CD4-positive, alpha-beta memory T cell (primary cell): ENCODE data around the gene SFMBT2. TPM values are rescaled to one million over a fixed set of nuclear protein-coding genes. Genes with fewer than 3 reads are reported as not detected.

ENCODE experiments used
- CTCF ChIA-PET: fragments of 350-600 bp; sonication (Branson Sonifier 250); formaldehyde crosslinking; loops from one replicate; lab custom pipeline; 2021; ENCODE audit warnings: inconsistent platforms; ENCODE audit not compliant: partially characterized antibody; lab: Charles Lee
- POLR2A ChIA-PET: fragments of 350-600 bp; sonication (Branson Sonifier 250); formaldehyde crosslinking; loops from one replicate; lab custom pipeline; 2021; ENCODE audit not compliant: partially characterized antibody; lab: Charles Lee
- DNase-seq, 5 donors: peaks; one replicate each; pipeline versions ENCODE4 v3.0.0 to v3.0.0-alpha.2; 2020 to 2022; ENCODE audit warnings: mixed read lengths in 1 of 5
- H3K27ac ChIP-seq: one replicate; pipeline ENCODE4 v1.7.0; 2013; ENCODE audit warnings: low read depth, low read length
- H3K27me3 ChIP-seq: 2 replicates; pipeline ENCODE4 v1.7.0; 2013; ENCODE audit warnings: mild to moderate bottlenecking, low read length, moderate library complexity; ENCODE audit not compliant: insufficient read depth
- H3K36me3 ChIP-seq: 2 replicates; pipeline ENCODE4 v1.7.0; 2013; ENCODE audit warnings: mild to moderate bottlenecking, low read length, moderate library complexity; ENCODE audit not compliant: insufficient read depth
- H3K4me1 ChIP-seq: 2 replicates; pipeline ENCODE4 v1.7.0; 2013; ENCODE audit warnings: mild to moderate bottlenecking, low read length, moderate library complexity; ENCODE audit not compliant: insufficient read depth
- H3K4me3 ChIP-seq, 2 donors: one replicate each; pipeline ENCODE4 v1.7.0; 2013; ENCODE audit warnings: low read length in 2 of 2, mild to moderate bottlenecking in 1 of 2
- H3K9me3 ChIP-seq, 2 donors: one replicate each; pipeline ENCODE4 v1.7.0; 2013; ENCODE audit warnings: low read length in 2 of 2, control low read depth in 1 of 2; ENCODE audit not compliant: control insufficient read depth in 1 of 2
- H3K27ac Mint-ChIP-seq, 7 donors: one replicate each; pipeline ENCODE4 v1.8.0; 2020 to 2021; ENCODE audit warnings: mixed read lengths in 7 of 7, mild to moderate bottlenecking in 6 of 7, inconsistent platforms in 3 of 7, moderate library complexity in 3 of 7
- H3K27me3 Mint-ChIP-seq, 2 donors: one replicate each; pipeline ENCODE4 v1.8.0; 2020 to 2021; ENCODE audit warnings: mixed read lengths in 2 of 2
- H3K36me3 Mint-ChIP-seq, 2 donors: one replicate each; pipeline ENCODE4 v1.8.0; 2020 to 2021; ENCODE audit warnings: mixed read lengths in 2 of 2, inconsistent platforms in 1 of 2, mild to moderate bottlenecking in 1 of 2
- H3K4me1 Mint-ChIP-seq, 4 donors: one replicate each; pipeline ENCODE4 v1.8.0; 2020 to 2021; ENCODE audit warnings: mixed read lengths in 4 of 4, mild to moderate bottlenecking in 1 of 4
- H3K4me3 Mint-ChIP-seq, 8 donors: one replicate each; pipeline ENCODE4 v1.8.0; 2020 to 2021; ENCODE audit warnings: mixed read lengths in 8 of 8, mild to moderate bottlenecking in 7 of 8, moderate library complexity in 6 of 8, inconsistent platforms in 3 of 8
- H3K9me3 Mint-ChIP-seq, 8 donors: one replicate each; pipeline ENCODE4 v1.8.0; 2020 to 2021; ENCODE audit warnings: mixed read lengths in 8 of 8, mild to moderate bottlenecking in 5 of 8, inconsistent platforms in 3 of 8, moderate library complexity in 1 of 8
- intact Hi-C: fragments of 100-400 bp; cut with micrococcal nuclease; formaldehyde crosslinking; loops from one replicate; pipeline ENCODE4 v1.15.1; 2023
- polyA plus RNA-seq, 2 donors: library from polyadenylated mRNA; unstranded; fragments of 300-500 nt; fragmentation: Illumina TruSeq; gene quantifications; one replicate each; pipeline ENCODE4 v1.2.3, GENCODE V29; 2021
- total RNA-seq, 2 experiments: library from RNA; stranded (reverse); gene quantifications; one replicate each; pipeline ENCODE4 v1.2.3, GENCODE V29; 2021

SFMBT2 gene
- total and polyA plus RNA-seq, 4 experiments from 2014 or later = 1.7 to 22.3 (median 11.7) TPM

- DNase-seq = no peak
- H3K4me3 ChIP-seq = no peak overlapping the region
- H3K27me3 ChIP-seq = no peaks in the 10 kb centered on the region
- peaks cover 0 to 1% (median 0%) of the 10 kb centered on the region in 4 donors for H3K4me1 Mint-ChIP-seq
- intact Hi-C loops = no loop called here
- H3K27ac ChIP-seq = no peak overlapping the region
- no peak overlapping the region for H3K4me3 Mint-ChIP-seq
- CTCF ChIA-PET = interaction anchor here (0.6 kb wide), 1 partner anchor 14 kb away, joined by 3 read pairs; no protein-coding TSS in a partner anchor
- POLR2A ChIA-PET = no interaction called here
- H3K4me1 ChIP-seq = no peaks in the 10 kb centered on the region
- peaks cover 5 to 19% (median 15%) of the 10 kb centered on the region in 8 donors for H3K9me3 Mint-ChIP-seq
- no peaks in the 10 kb centered on the region for H3K36me3 ChIP-seq
- H3K27ac Mint-ChIP-seq = no peak overlapping the region
- no peaks in the 10 kb centered on the region for H3K9me3 ChIP-seq
- H3K27me3 Mint-ChIP-seq = peaks cover 0 to 8% of the 10 kb centered on the region in 2 donors
- H3K36me3 Mint-ChIP-seq = peaks cover 0 to 3% of the 10 kb centered on the region in 2 donors
Observed at GRCh38 chr10:7444551-7445121, 33.8 kb upstream of the SFMBT2 start.

DNA sequence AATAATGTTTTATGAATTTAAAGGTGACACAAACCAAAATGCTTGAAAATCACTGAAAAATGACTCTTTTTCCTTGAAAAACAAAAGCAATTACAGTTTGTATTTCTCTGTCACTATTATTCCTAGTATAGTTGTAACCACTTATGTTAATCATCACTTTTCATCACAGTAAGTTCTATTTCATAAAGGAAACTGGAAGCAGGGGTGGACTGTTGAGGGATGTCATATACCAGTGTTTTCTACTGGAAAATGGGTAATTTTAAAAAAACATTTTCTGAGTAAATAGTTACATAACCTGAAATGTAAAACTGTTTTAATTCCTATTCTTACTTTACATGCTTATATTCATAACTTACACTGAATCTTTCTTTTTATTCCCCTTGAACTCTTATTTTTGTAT is 32.2 kb upstream of the SFMBT2 start:
- no peak overlapping the region for H3K27ac ChIP-seq
- peaks cover 0 to 3% (median 1%) of the 10 kb centered on the region in 8 donors for H3K9me3 Mint-ChIP-seq
- no peaks in the 10 kb centered on the region for H3K9me3 ChIP-seq
- H3K4me1 Mint-ChIP-seq = peaks cover 0 to 1% (median 0%) of the 10 kb centered on the region in 4 donors
- no peaks in the 10 kb centered on the region for H3K27me3 ChIP-seq
- no peaks in the 10 kb centered on the region for H3K36me3 Mint-ChIP-seq
- no peaks in the 10 kb centered on the region for H3K4me1 ChIP-seq
- intact Hi-C loops = no loop called here
- H3K27ac Mint-ChIP-seq = no peak overlapping the region
- no peak for DNase-seq
- H3K36me3 ChIP-seq = no peaks in the 10 kb centered on the region
- H3K4me3 ChIP-seq = no peak overlapping the region
- CTCF ChIA-PET = no interaction called here
- POLR2A ChIA-PET = no interaction called here
- peaks cover 0 to 8% of the 10 kb centered on the region in 2 donors for H3K27me3 Mint-ChIP-seq
- no peak overlapping the region for H3K4me3 Mint-ChIP-seq

GRCh38 chr10:7441403-7442147 is 30.7 kb upstream of the SFMBT2 start:
- no peaks in the 10 kb centered on the region for H3K36me3 ChIP-seq
- no peak overlapping the region for H3K4me3 ChIP-seq
- ChIA-PET POLR2A (no interaction called here), CTCF (interaction anchor here (1.0 kb wide), 1 partner anchor 31 kb away, joined by 3 read pairs; the partner anchor contains the start of gene SFMBT2)
- H3K4me3 Mint-ChIP-seq = no peak overlapping the region
- DNase-seq = no peak
- no peak overlapping the region for H3K27ac ChIP-seq
- no peaks in the 10 kb centered on the region for H3K27me3 ChIP-seq
- H3K27me3 Mint-ChIP-seq = peaks cover 0 to 8% of the 10 kb centered on the region in 2 donors
- no peaks in the 10 kb centered on the region for H3K9me3 ChIP-seq
- no peaks in the 10 kb centered on the region for H3K36me3 Mint-ChIP-seq
- intact Hi-C loops = no loop called here
- no peak overlapping the region for H3K27ac Mint-ChIP-seq
- no peaks in the 10 kb centered on the region for H3K4me1 ChIP-seq
- H3K9me3 Mint-ChIP-seq = no peaks in the 10 kb centered on the region
- peaks cover 0 to 4% (median 2%) of the 10 kb centered on the region in 4 donors for H3K4me1 Mint-ChIP-seq

DNA sequence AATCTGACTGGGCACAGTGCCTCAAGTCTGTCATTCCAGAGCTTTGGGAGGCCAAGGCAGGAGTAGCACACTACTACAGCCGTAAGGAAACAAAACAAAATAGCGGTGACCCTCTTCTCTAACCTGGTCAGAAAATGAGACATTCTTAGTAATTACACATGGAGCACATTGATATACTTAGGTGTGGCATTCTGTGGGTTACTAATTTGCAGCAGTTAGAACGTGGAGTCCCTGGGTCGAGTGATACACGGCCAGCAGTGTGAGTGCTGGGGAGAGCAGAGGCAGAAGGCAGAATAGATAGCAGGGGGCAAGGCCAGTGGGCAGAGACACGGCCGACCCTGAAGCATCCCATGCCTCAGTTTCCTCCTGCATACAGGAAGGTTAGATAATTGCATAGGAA is 28.9 kb upstream of the SFMBT2 start:
- Histone ChIP-seq H3K27me3 (no peaks in the 10 kb centered on the region), H3K36me3 (no peaks in the 10 kb centered on the region), H3K9me3 (no peaks in the 10 kb centered on the region), H3K27ac (no peak overlapping the region), H3K4me1 (no peaks in the 10 kb centered on the region), H3K4me3 (no peak overlapping the region)
- POLR2A ChIA-PET = no interaction called here
- intact Hi-C loops = no loop called here
- H3K4me1 Mint-ChIP-seq = peaks cover 0 to 7% (median 2%) of the 10 kb centered on the region in 4 donors
- H3K9me3 Mint-ChIP-seq = no peaks in the 10 kb centered on the region
- H3K27ac Mint-ChIP-seq = no peak overlapping the region
- no peaks in the 10 kb centered on the region for H3K27me3 Mint-ChIP-seq
- H3K36me3 Mint-ChIP-seq = no peaks in the 10 kb centered on the region
- DNase-seq = no peak
- CTCF ChIA-PET = no interaction called here
- H3K4me3 Mint-ChIP-seq = no peak overlapping the region

- H3K36me3 Mint-ChIP-seq = no peaks in the 10 kb centered on the region
- CTCF ChIA-PET = interaction anchor here (0.7 kb wide), 1 partner anchor 710 kb away, joined by 5 read pairs; no protein-coding TSS in a partner anchor
- H3K9me3 Mint-ChIP-seq = no peaks in the 10 kb centered on the region
- peaks cover 0 to 2% of the 10 kb centered on the region in 2 donors for H3K27me3 Mint-ChIP-seq
- intact Hi-C loops = no loop called here
- DNase-seq = no peak
- H3K27ac Mint-ChIP-seq = peak overlapping the region in 1 of 7 donors; percentile 21
- Histone ChIP-seq H3K9me3 (no peaks in the 10 kb centered on the region), H3K36me3 (no peaks in the 10 kb centered on the region), H3K27me3 (no peaks in the 10 kb centered on the region), H3K27ac (no peak overlapping the region), H3K4me3 (no peak overlapping the region), H3K4me1 (no peaks in the 10 kb centered on the region)
- peak overlapping the region in 1 of 8 donors; percentile 8 for H3K4me3 Mint-ChIP-seq
- POLR2A ChIA-PET = interaction anchor here (1.3 kb wide), 1 partner anchor 46 kb away, joined by 3 read pairs; no protein-coding TSS in a partner anchor
- H3K4me1 Mint-ChIP-seq = peaks cover 0 to 7% (median 2%) of the 10 kb centered on the region in 4 donors
Observed at GRCh38 chr10:7438196-7438986, 27.6 kb upstream of the SFMBT2 start.

DNA sequence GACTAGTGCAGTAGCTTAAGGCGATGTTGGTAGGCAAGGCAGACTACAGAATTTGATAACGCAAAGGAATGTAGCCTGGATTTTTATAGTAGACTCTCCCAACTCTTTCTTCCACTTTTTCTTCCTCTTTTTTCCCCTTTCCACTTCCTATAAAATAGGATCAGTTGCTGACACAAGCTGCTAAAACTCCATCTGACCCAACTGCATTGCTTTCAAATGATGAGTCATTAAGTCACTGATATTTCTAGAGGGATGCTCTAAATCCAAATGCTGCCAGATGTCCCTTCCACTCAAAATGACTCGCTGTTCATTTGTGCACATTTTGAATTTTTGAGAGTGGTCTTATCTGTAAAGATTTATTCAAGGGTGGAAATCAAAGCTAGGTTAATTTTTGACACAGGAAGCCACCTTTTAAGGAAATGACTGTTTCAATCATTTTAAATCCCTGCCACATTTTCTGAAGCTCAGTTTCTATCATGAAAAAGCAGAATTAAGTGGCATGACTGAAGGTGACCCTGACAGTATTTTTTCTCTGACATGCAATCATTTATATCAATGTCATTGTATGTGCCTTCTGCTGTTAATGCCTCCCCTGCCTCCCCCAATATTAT is 25.8 kb upstream of the SFMBT2 start:
- no peaks in the 10 kb centered on the region for H3K9me3 Mint-ChIP-seq
- no peak for DNase-seq
- ChIA-PET POLR2A (no interaction called here), CTCF (no interaction called here)
- intact Hi-C loops = no loop called here
- H3K27me3 Mint-ChIP-seq = peaks cover 0 to 3% of the 10 kb centered on the region in 2 donors
- no peak overlapping the region for H3K4me3 Mint-ChIP-seq
- Histone ChIP-seq H3K4me3 (no peak overlapping the region), H3K27me3 (no peaks in the 10 kb centered on the region), H3K4me1 (no peaks in the 10 kb centered on the region), H3K9me3 (no peaks in the 10 kb centered on the region), H3K36me3 (no peaks in the 10 kb centered on the region), H3K27ac (no peak overlapping the region)
- H3K4me1 Mint-ChIP-seq = peaks cover 0 to 7% (median 1%) of the 10 kb centered on the region in 4 donors
- no peaks in the 10 kb centered on the region for H3K36me3 Mint-ChIP-seq
- H3K27ac Mint-ChIP-seq = no peak overlapping the region
